Stimulated activated CD4-positive, alpha-beta T cell treated with anti-CD3 and anti-CD28 coated beads, Interleukin-1b, Interleukin-23, amount 100 ng/mL, for 48 hours (primary cell): Measurements from ENCODE around the gene LIN7C.

Experiments used
- DNase-seq: peaks from one replicate; pipeline ENCODE4 v3.0.0-alpha.2; 2020

Gene LIN7C

DNA sequence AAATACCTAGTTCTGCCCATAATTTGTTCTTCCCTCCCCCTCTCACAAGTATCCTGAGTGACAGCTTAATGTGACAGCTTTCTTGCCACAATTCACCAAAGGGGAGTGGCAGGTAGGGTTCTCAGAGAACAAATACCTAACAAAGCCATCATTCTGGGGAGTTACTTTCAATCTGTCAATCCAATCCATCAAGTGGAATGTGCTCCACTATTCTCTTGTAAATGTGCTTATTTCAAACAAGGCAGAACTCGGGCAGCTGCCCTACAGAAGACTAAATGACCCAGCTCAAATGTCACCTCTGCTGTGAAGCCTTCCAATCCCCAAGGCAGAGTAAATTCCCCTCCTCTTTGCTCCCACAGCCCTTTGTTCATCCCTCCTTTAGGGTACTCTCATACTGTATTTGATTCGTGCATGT lies 61.8 kb downstream of the LIN7C start:
- DNase-seq: no peak
